Thyroid gland (tissue), 4 donors: Measurements from ENCODE around the gene RDM1.

ENCODE experiments used
- POLR2A ChIP-seq, 2 donors: fragments of 450-650 bp; IDR thresholded peaks; one replicate each; pipeline ENCODE4 v1.6.1; 2017; ENCODE audit warnings: antibody characterized with exemption in 2 of 2, mild to moderate bottlenecking in 2 of 2, moderate library complexity in 1 of 2
- TF ChIP-seq, protein P1 (sequence below), 6 experiments: fragments of 200-600 bp in 3 of 6; fragments of 450-650 bp in 3 of 6; sonication (generic) in 3 of 6; IDR thresholded peaks; one replicate each; pipeline ENCODE4 v1.5.1; 2016 to 2019; ENCODE audit warnings: antibody characterized with exemption in 6 of 6, mild to moderate bottlenecking in 2 of 6, inconsistent platforms in 1 of 6, moderate library complexity in 1 of 6

DNA sequence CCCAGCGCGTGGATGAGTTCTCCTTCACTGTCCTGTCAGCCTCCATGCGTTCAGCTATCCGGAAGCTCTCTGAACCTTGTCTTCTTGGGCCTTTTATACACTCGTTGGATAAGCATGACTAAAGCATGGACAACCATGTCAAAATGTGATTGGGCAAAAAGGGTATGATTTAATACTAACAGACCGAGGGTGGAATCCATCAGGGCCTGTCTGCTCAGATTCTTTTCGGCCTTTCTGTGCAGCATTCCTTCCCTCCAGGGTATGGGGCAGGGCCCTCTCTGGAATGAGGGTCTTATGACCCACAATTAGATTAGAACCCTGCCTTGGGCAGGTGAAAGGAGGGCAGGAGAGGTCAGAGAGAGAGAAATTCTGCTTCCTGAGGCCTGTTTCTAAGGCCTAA is 36.4 kb downstream of the RDM1 start:
- TF ChIP-seq, protein P1, sequence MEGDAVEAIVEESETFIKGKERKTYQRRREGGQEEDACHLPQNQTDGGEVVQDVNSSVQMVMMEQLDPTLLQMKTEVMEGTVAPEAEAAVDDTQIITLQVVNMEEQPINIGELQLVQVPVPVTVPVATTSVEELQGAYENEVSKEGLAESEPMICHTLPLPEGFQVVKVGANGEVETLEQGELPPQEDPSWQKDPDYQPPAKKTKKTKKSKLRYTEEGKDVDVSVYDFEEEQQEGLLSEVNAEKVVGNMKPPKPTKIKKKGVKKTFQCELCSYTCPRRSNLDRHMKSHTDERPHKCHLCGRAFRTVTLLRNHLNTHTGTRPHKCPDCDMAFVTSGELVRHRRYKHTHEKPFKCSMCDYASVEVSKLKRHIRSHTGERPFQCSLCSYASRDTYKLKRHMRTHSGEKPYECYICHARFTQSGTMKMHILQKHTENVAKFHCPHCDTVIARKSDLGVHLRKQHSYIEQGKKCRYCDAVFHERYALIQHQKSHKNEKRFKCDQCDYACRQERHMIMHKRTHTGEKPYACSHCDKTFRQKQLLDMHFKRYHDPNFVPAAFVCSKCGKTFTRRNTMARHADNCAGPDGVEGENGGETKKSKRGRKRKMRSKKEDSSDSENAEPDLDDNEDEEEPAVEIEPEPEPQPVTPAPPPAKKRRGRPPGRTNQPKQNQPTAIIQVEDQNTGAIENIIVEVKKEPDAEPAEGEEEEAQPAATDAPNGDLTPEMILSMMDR (IDR thresholded peaks at IDR 0.05): no peak
- no peak for TF ChIP-seq POLR2A (IDR thresholded peaks at IDR 0.05)
